Liver (tissue), 9 donors: Measurements from ENCODE around the gene PANX1. TPM values are rescaled to one million over a fixed set of nuclear protein-coding genes. Genes with fewer than 3 reads are reported as not detected.

ENCODE experiments used
- DNase-seq: peaks from one replicate; pipeline ENCODE4 v3.0.0-alpha.2; 2017; ENCODE audit warnings: low spot score
- H3K27ac ChIP-seq, 2 donors: one replicate each; pipeline ENCODE4 v1.7.0; 2013; ENCODE audit warnings: inconsistent platforms in 2 of 2, low read length in 2 of 2, control low read depth in 1 of 2, low read depth in 1 of 2, mild to moderate bottlenecking in 1 of 2
- H3K27me3 ChIP-seq, 4 donors: one replicate each; pipeline versions ENCODE4 v1.6.1 to v1.7.0; 2013; ENCODE audit warnings: low read length in 3 of 4, inconsistent platforms in 1 of 4, mild to moderate bottlenecking in 1 of 4, moderate library complexity in 1 of 4; ENCODE audit not compliant: control insufficient read depth in 4 of 4, insufficient read depth in 4 of 4
- H3K36me3 ChIP-seq, 4 donors: one replicate each; pipeline versions ENCODE4 v1.6.1 to v1.7.0; 2013; ENCODE audit warnings: low read length in 3 of 4, mild to moderate bottlenecking in 3 of 4, low read depth in 1 of 4, moderate library complexity in 1 of 4; ENCODE audit not compliant: control insufficient read depth in 4 of 4, insufficient read depth in 3 of 4
- H3K4me1 ChIP-seq, 4 donors: one replicate each; pipeline versions ENCODE4 v1.6.1 to v1.7.0; 2013; ENCODE audit warnings: low read length in 3 of 4, mild to moderate bottlenecking in 3 of 4, moderate library complexity in 1 of 4; ENCODE audit not compliant: control insufficient read depth in 4 of 4, insufficient read depth in 4 of 4
- H3K4me3 ChIP-seq, 3 donors: one replicate each; pipeline versions ENCODE4 v1.6.1 to v1.7.0; 2013; ENCODE audit warnings: low read length in 3 of 3, control low read depth in 1 of 3, low read depth in 1 of 3, mild to moderate bottlenecking in 1 of 3
- H3K9ac ChIP-seq, 2 donors: one replicate each; pipeline ENCODE4 v1.7.0; 2013; ENCODE audit warnings: low read length in 2 of 2, mild to moderate bottlenecking in 2 of 2, moderate library complexity in 2 of 2, control low read depth in 1 of 2, low read depth in 1 of 2
- H3K9me3 ChIP-seq, 4 donors: one replicate each; pipeline versions ENCODE4 v1.6.1 to v1.7.0; 2013; ENCODE audit warnings: low read length in 3 of 4; ENCODE audit not compliant: control insufficient read depth in 4 of 4
- ATF3 ChIP-seq: IDR thresholded peaks from 2 replicates; pipeline ENCODE4 v1.6.1; 2016; ENCODE audit warnings: antibody characterized with exemption
- CTCF ChIP-seq: fragments of 150-350 bp; IDR thresholded peaks from 2 replicates; pipeline ENCODE4 v1.5.1; 2017; ENCODE audit warnings: improper control_type of control experiment, low read depth, low read length; ENCODE audit not compliant: missing input control
- EGR1 ChIP-seq, 2 donors: IDR thresholded peaks; 2 replicates each; pipeline ENCODE4 v1.6.1; 2016 to 2018; ENCODE audit warnings: antibody characterized with exemption in 2 of 2, low read depth in 2 of 2
- FOXA1 ChIP-seq: IDR thresholded peaks from 2 replicates; pipeline ENCODE4 v1.6.1; 2016; ENCODE audit warnings: antibody characterized with exemption
- FOXA2 ChIP-seq: IDR thresholded peaks from 2 replicates; pipeline ENCODE4 v1.6.1; 2016; ENCODE audit warnings: antibody characterized with exemption
- GABPA ChIP-seq, 2 donors: IDR thresholded peaks in 1 of 2; conservative IDR thresholded peaks in 1 of 2; 2 replicates each; pipeline ENCODE4 v1.6.1; 2016; ENCODE audit warnings: antibody characterized with exemption in 2 of 2, mild to moderate bottlenecking in 1 of 2, moderate library complexity in 1 of 2
- HNF4A ChIP-seq, 2 donors: conservative IDR thresholded peaks; 2 replicates each; pipeline ENCODE4 v1.6.1; 2016; ENCODE audit warnings: antibody characterized with exemption in 2 of 2, mild to moderate bottlenecking in 2 of 2
- HNF4G ChIP-seq: IDR thresholded peaks from 2 replicates; pipeline ENCODE4 v1.6.1; 2016; ENCODE audit warnings: antibody characterized with exemption
- JUND ChIP-seq, 2 donors: IDR thresholded peaks; 2 replicates each; pipeline ENCODE4 v1.6.1; 2016; ENCODE audit warnings: antibody characterized with exemption in 2 of 2
- MAX ChIP-seq: IDR thresholded peaks from 2 replicates; pipeline ENCODE4 v1.6.1; 2016; ENCODE audit warnings: antibody characterized with exemption
- NR2F2 ChIP-seq: IDR thresholded peaks from 2 replicates; pipeline ENCODE4 v1.6.1; 2016; ENCODE audit warnings: antibody characterized with exemption
- RAD21 ChIP-seq, 2 donors: IDR thresholded peaks; 2 replicates each; pipeline ENCODE4 v1.6.1; 2016; ENCODE audit warnings: antibody characterized with exemption in 2 of 2, mild to moderate bottlenecking in 2 of 2
- REST ChIP-seq: IDR thresholded peaks from 2 replicates; pipeline ENCODE4 v1.6.1; 2016; ENCODE audit warnings: antibody characterized with exemption, mild to moderate bottlenecking
- RXRA ChIP-seq, 2 donors: IDR thresholded peaks; 2 replicates each; pipeline ENCODE4 v1.6.1; 2017 to 2018; ENCODE audit warnings: antibody characterized with exemption in 2 of 2, mild to moderate bottlenecking in 1 of 2
- SP1 ChIP-seq: IDR thresholded peaks from 2 replicates; pipeline ENCODE4 v1.6.1; 2018; ENCODE audit warnings: antibody characterized with exemption, mild to moderate bottlenecking
- TAF1 ChIP-seq: conservative IDR thresholded peaks from 2 replicates; pipeline ENCODE4 v1.6.1; 2016; ENCODE audit warnings: antibody characterized with exemption, mild to moderate bottlenecking
- YY1 ChIP-seq: IDR thresholded peaks from 2 replicates; pipeline ENCODE4 v1.6.1; 2016; ENCODE audit warnings: antibody characterized with exemption, mild to moderate bottlenecking
- ZBTB33 ChIP-seq: IDR thresholded peaks from 2 replicates; pipeline ENCODE4 v1.6.1; 2016; ENCODE audit warnings: antibody characterized with exemption
- WGBS: extraction: QIAGEN DNeasy Blood & Tissue Kit; methylation state at CpG from one replicate; pipeline ENCODE4 v1.1.7; 2013; 5-methylcytosine and 5-hydroxymethylcytosine counted together
- polyA plus RNA-seq, 2 donors: library from polyadenylated mRNA; stranded (reverse) in 1 of 2; unstranded in 1 of 2; fragments of 200-250 nt in 1 of 2; fragments of >200 nt in 1 of 2; fragmentation: Nextera tagmentation in 1 of 2; extraction: Ambion mirVana in 1 of 2; gene quantifications; one replicate each; pipeline versions ENCODE4 v1.2.1 to v1.2.3, GENCODE V29; 2013 to 2015
- total RNA-seq, 2 donors: library from RNA; depleted of rRNA; stranded (reverse); fragments of >200 nt; gene quantifications; one replicate each; pipeline ENCODE4 v1.2.3, GENCODE V29; 2014
- donor health status: healthy.
- donor health status: healthy.
- donor health status: healthy.
- donor health status: healthy.
- donor health status: healthy.

The PANX1 gene
- total and polyA plus RNA-seq, 4 donors = 6.4 to 14.1 (median 8.4) TPM

- H3K4me3 ChIP-seq = no peak overlapping the region
- DNase-seq = no peak
- TF ChIP-seq EGR1 (IDR thresholded peaks at IDR 0.05; ENCODE audit: low read depth in 2 of 2) (no peak), ZBTB33 (no peak)
- no peak overlapping the region for H3K9ac ChIP-seq
- 55% methylated on average over 1 of the region's 1 CpG for WGBS
- no peaks in the 10 kb centered on the region for H3K27me3 ChIP-seq
- H3K36me3 ChIP-seq = no peaks in the 10 kb centered on the region
- no peaks in the 10 kb centered on the region for H3K9me3 ChIP-seq
- no peaks in the 10 kb centered on the region for H3K4me1 ChIP-seq
- H3K27ac ChIP-seq = no peak overlapping the region
Measured at GRCh38 chr11:94103471-94103870, 25.2 kb upstream of the PANX1 start.

- Histone ChIP-seq H3K9me3 (no peaks in the 10 kb centered on the region), H3K27ac (no peak overlapping the region), H3K4me3 (no peak overlapping the region), H3K9ac (no peak overlapping the region), H3K36me3 (no peaks in the 10 kb centered on the region), H3K4me1 (no peaks in the 10 kb centered on the region), H3K27me3 (no peaks in the 10 kb centered on the region)
- DNase-seq = no peak
- no peak for TF ChIP-seq HNF4G
- no peak for TF ChIP-seq NR2F2
- TF ChIP-seq RXRA (IDR thresholded peaks at IDR 0.05) = no peak
- TF ChIP-seq CTCF = no peak
- TF ChIP-seq RAD21 (IDR thresholded peaks at IDR 0.05) = no peak
- no peak for TF ChIP-seq MAX
- no peak for TF ChIP-seq ZBTB33
- TF ChIP-seq HNF4A (conservative IDR thresholded peaks at IDR 0.05) = no peak
- TF ChIP-seq FOXA1 = no peak
- TF ChIP-seq YY1 = no peak
- no peak for TF ChIP-seq REST
- no peak for TF ChIP-seq FOXA2
- TF ChIP-seq TAF1 = no peak
- TF ChIP-seq JUND (IDR thresholded peaks at IDR 0.05) = no peak
- no peak for TF ChIP-seq SP1
- TF ChIP-seq ATF3 = no peak
- TF ChIP-seq EGR1 (IDR thresholded peaks at IDR 0.05; ENCODE audit: low read depth in 2 of 2) = no peak
- TF ChIP-seq GABPA (IDR thresholded peaks at IDR 0.05 in 1 of 2, conservative IDR thresholded peaks at IDR 0.05 in 1 of 2) = no peak
Measured at GRCh38 chr11:94104734-94105133, 23.9 kb upstream of the PANX1 start.
